Heart right ventricle (tissue), 16 donors: ENCODE measurements around the gene LLGL2. TPM values are rescaled to one million over a fixed set of nuclear protein-coding genes. Genes with fewer than 3 reads are reported as not detected.

Experiments
- ATAC-seq, 8 donors: fragments of 200-7000 bp; cut with Tn5 transposase; one replicate each; pipeline ENCODE4 v1.9.1; 2020; ENCODE audit warnings: mild to moderate bottlenecking in 8 of 8, moderate library complexity in 8 of 8, moderate number of reproducible peaks in 1 of 8
- DNase-seq, 2 donors: peaks; one replicate each; pipeline ENCODE4 v3.0.0-alpha.2; 2020
- H3K27ac ChIP-seq, 10 donors: fragments of 200-600 bp; sonication (generic) in 2 of 10; one replicate each; pipeline versions ENCODE4 v1.5.0 to v1.8.0; 2020 to 2022; ENCODE audit warnings: mild to moderate bottlenecking in 3 of 10
- H3K27me3 ChIP-seq, 7 donors: fragments of 200-600 bp; one replicate each; pipeline ENCODE4 v1.8.0; 2021 to 2022; ENCODE audit warnings: mild to moderate bottlenecking in 2 of 7
- H3K36me3 ChIP-seq, 9 donors: fragments of 200-600 bp; sonication (generic) in 1 of 9; one replicate each; pipeline versions ENCODE4 v1.5.0 to v1.8.0; 2020 to 2022; ENCODE audit warnings: mild to moderate bottlenecking in 2 of 9
- H3K4me1 ChIP-seq, 9 donors: fragments of 200-600 bp; sonication (generic) in 1 of 9; one replicate each; pipeline versions ENCODE4 v1.5.0 to v1.8.0; 2020 to 2022; ENCODE audit warnings: mild to moderate bottlenecking in 4 of 9
- H3K4me3 ChIP-seq, 10 donors: fragments of 200-600 bp; sonication (generic) in 2 of 10; one replicate each; pipeline versions ENCODE4 v1.5.0 to v1.8.0; 2020 to 2022; ENCODE audit warnings: mild to moderate bottlenecking in 7 of 10, moderate library complexity in 2 of 10
- H3K9me3 ChIP-seq, 11 donors: fragments of 200-600 bp in 10 of 11; sonication (generic) in 2 of 11; one replicate each; pipeline versions ENCODE4 v1.5.0 to v1.8.0; 2013 to 2022; ENCODE audit warnings: mild to moderate bottlenecking in 2 of 11, control low read depth in 1 of 11, moderate library complexity in 1 of 11
- CTCF ChIP-seq, 9 donors: fragments of 200-600 bp; sonication (generic) in 2 of 9; IDR thresholded peaks; one replicate each; pipeline versions ENCODE4 v1.5.0 to v1.8.0; 2021 to 2022; ENCODE audit warnings: antibody characterized with exemption in 9 of 9, mild to moderate bottlenecking in 5 of 9, moderate library complexity in 1 of 9
- WGBS, 2 donors: extraction: QIAGEN DNeasy Blood & Tissue Kit; methylation state at CpG; one replicate each; pipeline ENCODE4 v1.1.7; 2013; ENCODE audit warnings: inconsistent platforms in 1 of 2; 5-methylcytosine and 5-hydroxymethylcytosine counted together
- intact Hi-C, 10 donors: fragments of 100-400 bp; cut with DNase I; formaldehyde crosslinking; loops; one replicate each; pipeline versions ENCODE4 v1.11.1 to v1.14.2; 2022
- polyA plus RNA-seq, 2 donors: library from polyadenylated mRNA; stranded (reverse); fragments of 200-250 nt; gene quantifications; one replicate each; pipeline ENCODE4 v1.2.3, GENCODE V29; 2013
- total RNA-seq, 10 donors: library from RNA; stranded (reverse); fragmentation: NEBNext Ultra II Directional in 3 of 10; extraction: Animal tissue kit (Norgen Biotek cat#: 25700) in 3 of 10; gene quantifications; one replicate each; pipeline versions ENCODE4 v1.2.1 to v1.2.4, GENCODE V29; 2021 to 2023
- donor health status: Arrhythmogenic right ventricular cardiomyopathy.
- donor health status: ischemic (EF 13 %, LVEDD 7.1; RV severe dilation, severe dysfunction).
- donor health status: healthy with polysubstance abuse.
- donor health status: DM: no; HTN: yes; CAD: no.
- donor health status: DM: no; HTN: no; CAD: no.
- donor health status: ischemic (EF 25% LVEDD 6.9; RV normal size, moderate dysfunction).
- donor health status: ischemic (EF 25% LVEDD 5.7; RV mildly dilated, moderate dysfunction).
- donor health status: healthy.
- donor health status: DM: yes; HTN: yes; CAD: no.
- donor health status: Ischemic cardiomyopathy.
- donor health status: ischemic (EF 35%, LVEDD 5.7; RV mildly dilated, moderate dysfunction).
- donor health status: nonischemic (EF 11% LVEDD 7.7; RV severe dilation, severe dysfunction).
- donor health status: DM: yes; HTN: yes; CAD: no.
- donor health status: PGD.
- donor health status: ischemic (EF 29% LVEDD 5.4; RV normal size, mild dysfunction).
- donor health status: nonischemic (EF 23%, LVEDD 6.1; RV moderate dilation, normal function).

The LLGL2 gene
- total and polyA plus RNA-seq, 12 donors = 1.1 to 14.8 (median 3.3) TPM

GRCh38 chr17:75566834-75567233, 41.3 kb downstream of the LLGL2 start:
- no peaks in the 10 kb centered on the region for H3K9me3 ChIP-seq
- TF ChIP-seq CTCF (IDR thresholded peaks at IDR 0.05) = no peak
- no peak overlapping the region for H3K27ac ChIP-seq
- H3K36me3 ChIP-seq = peaks cover 0 to 6% (median 0%) of the 10 kb centered on the region in 9 donors
- intact Hi-C loops = no loop called here
- 94 to 98% methylated on average over 5 of the region's 5 CpGs for WGBS, 2 donors
- ATAC-seq (no peak), DNase-seq (no peak)
- peaks cover 0 to 16% (median 0%) of the 10 kb centered on the region in 9 donors for H3K4me1 ChIP-seq
- H3K4me3 ChIP-seq = no peak overlapping the region
- no peaks in the 10 kb centered on the region for H3K27me3 ChIP-seq

- Histone ChIP-seq H3K36me3 (peaks cover 0 to 4% (median 0%) of the 10 kb centered on the region in 9 donors), H3K4me3 (no peak overlapping the region), H3K27ac (no peak overlapping the region), H3K27me3 (no peaks in the 10 kb centered on the region), H3K4me1 (peaks cover 0 to 18% (median 0%) of the 10 kb centered on the region in 9 donors), H3K9me3 (no peaks in the 10 kb centered on the region)
- TF ChIP-seq CTCF (IDR thresholded peaks at IDR 0.05) = no peak
- 96% methylated on average over 31 of the region's 31 CpGs for WGBS, 2 donors
- ATAC-seq (no peak), DNase-seq (no peak)
- intact Hi-C loops = no loop called here
These were observed 43.1 kb downstream of the LLGL2 start for GRCh38 chr17:75568412-75569255.

GRCh38 chr17:75570034-75570676, 44.7 kb downstream of the LLGL2 start:
- Histone ChIP-seq H3K27me3 (no peaks in the 10 kb centered on the region), H3K36me3 (no peaks in the 10 kb centered on the region), H3K4me3 (no peak overlapping the region), H3K4me1 (peaks cover 0 to 18% (median 0%) of the 10 kb centered on the region in 9 donors), H3K9me3 (no peaks in the 10 kb centered on the region), H3K27ac (peak overlapping the region in 2 of 10 donors; percentile 48 to 88)
- intact Hi-C loops = no loop called here
- DNase-seq = no peak
- no peak for ATAC-seq
- WGBS, 2 donors = 95% methylated on average over 35 of the region's 35 CpGs
- no peak for TF ChIP-seq CTCF (IDR thresholded peaks at IDR 0.05)

GRCh38 chr17:75570772-75571171, 45.3 kb downstream of the LLGL2 start:
- Histone ChIP-seq H3K27me3 (no peaks in the 10 kb centered on the region), H3K27ac (peak overlapping the region in 5 of 10 donors; percentile 35 to 88 (median 47)), H3K4me1 (peaks cover 0 to 18% (median 0%) of the 10 kb centered on the region in 9 donors), H3K9me3 (no peaks in the 10 kb centered on the region), H3K4me3 (no peak overlapping the region), H3K36me3 (no peaks in the 10 kb centered on the region)
- peak in 2 of 8 donors; percentile 3 to 18 for ATAC-seq
- no peak for DNase-seq
- intact Hi-C loops = no loop called here
- no peak for TF ChIP-seq CTCF (IDR thresholded peaks at IDR 0.05)
- 92% methylated on average over 11 of the region's 11 CpGs for WGBS, 2 donors
